Mucosa of descending colon (tissue), 3 donors: ENCODE data around the gene TEAD1. TPM values are rescaled to one million over a fixed set of nuclear protein-coding genes. Genes with fewer than 3 reads are reported as not detected.

ENCODE experiments used
- ATAC-seq: fragments of 200-7000 bp; cut with Tn5 transposase; one replicate; pipeline ENCODE4 v1.9.1; 2020; ENCODE audit warnings: mild to moderate bottlenecking, moderate library complexity
- DNase-seq, 3 donors: peaks; one replicate each; pipeline ENCODE4 v3.0.0-alpha.2; 2020
- H3K36me3 ChIP-seq: fragments of 200-600 bp; one replicate; pipeline ENCODE4 v1.8.0; 2021; ENCODE audit warnings: low read depth, mild to moderate bottlenecking
- H3K4me1 ChIP-seq: fragments of 200-600 bp; one replicate; pipeline ENCODE4 v1.8.0; 2021; ENCODE audit warnings: low read depth, mild to moderate bottlenecking
- H3K4me3 ChIP-seq: fragments of 200-600 bp; one replicate; pipeline ENCODE4 v1.8.0; 2021; ENCODE audit warnings: mild to moderate bottlenecking
- H3K9me3 ChIP-seq: fragments of 200-600 bp; one replicate; pipeline ENCODE4 v1.8.0; 2021; ENCODE audit warnings: mild to moderate bottlenecking
- CTCF ChIP-seq: fragments of 200-600 bp; IDR thresholded peaks from one replicate; pipeline ENCODE4 v1.8.0; 2022; ENCODE audit warnings: antibody characterized with exemption, mild to moderate bottlenecking
- intact Hi-C, 2 donors: fragments of 100-400 bp; cut with DNase I in 1 of 2; cut with micrococcal nuclease in 1 of 2; formaldehyde crosslinking; loops; one replicate each; pipeline versions ENCODE4 v1.11.0 to v1.11.1; 2022; cut with DNase I, micrococcal nuclease
- long read RNA-seq, 2 donors: library from polyadenylated mRNA; unstranded; transcript quantifications; one replicate each; pipeline ENCODE4 v2.0.0, GENCODE V29; 2019 to 2021
- total RNA-seq, 3 donors: library from RNA; stranded (reverse); fragmentation: NEBNext Ultra II Directional in 2 of 3; extraction: Animal tissue kit (Norgen Biotek cat#: 25700) in 2 of 3; gene quantifications; one replicate each; pipeline versions ENCODE4 v1.2.1 to v1.2.4, GENCODE V29; 2021 to 2023
- donor health status: DM: no; HTN: no; CAD: no; lungs with moderate emphysema.
- donor health status: DM: no; HTN: no; CAD: no.
- donor health status: DM: no; HTN: yes; CAD: no.

Gene TEAD1
- 100 to 1,000 TPM in 1 of 3 donors, 10 to 100 TPM in 2; 33.2 to 196 (median 41.1) TPM for total RNA-seq
- long read RNA-seq, donor 1, full-length matches to known transcripts = 5 of 34 reads
- long read RNA-seq, donor 1, partial matches to known transcripts = 2 of 34 reads
- long read RNA-seq, donor 1, other reads (novel, unspliced or antisense) = 27 of 34 reads
- long read RNA-seq, donor 2, partial matches to known transcripts = 0 of 3 reads
- long read RNA-seq, donor 2, other reads (novel, unspliced or antisense) = 3 of 3 reads

- DNase-seq = peak; percentile 93 to 99 (median 96)
- no peak for TF ChIP-seq CTCF
- H3K36me3 ChIP-seq = peaks cover 10% of the 10 kb centered on the region
- H3K9me3 ChIP-seq = no peaks in the 10 kb centered on the region
- H3K4me3 ChIP-seq = peak within 1 kb of the TSS; percentile 69
- peak; percentile 93 for ATAC-seq
- intact Hi-C loops = loop anchor here in 1 of 2 donors (10.0 kb wide), 1 partner anchor 131 kb away; no protein-coding TSS in a partner anchor
- peaks cover 12% of the 10 kb centered on the region for H3K4me1 ChIP-seq
Measured at GRCh38 chr11:12673924-12674570, at the start of gene TEAD1. TEAD1 (plus strand) TSS chr11:12674421.

- H3K4me1 ChIP-seq = no peaks in the 10 kb centered on the region
- H3K4me3 ChIP-seq = no peak overlapping the region
- intact Hi-C loops = no loop called here
- no peaks in the 10 kb centered on the region for H3K36me3 ChIP-seq
- no peak for TF ChIP-seq CTCF
- H3K9me3 ChIP-seq = peaks cover 14% of the 10 kb centered on the region
- ATAC-seq = no peak
- DNase-seq = no peak
Measured at GRCh38 chr11:12624595-12624994, 49.6 kb upstream of the TEAD1 start.

GRCh38 chr11:12625438-12626071 lies 48.7 kb upstream of the TEAD1 start:
- TF ChIP-seq CTCF = no peak
- H3K36me3 ChIP-seq = no peaks in the 10 kb centered on the region
- H3K9me3 ChIP-seq = peaks cover 14% of the 10 kb centered on the region
- no peaks in the 10 kb centered on the region for H3K4me1 ChIP-seq
- intact Hi-C loops = no loop called here
- H3K4me3 ChIP-seq = no peak overlapping the region
- ATAC-seq (no peak), DNase-seq (no peak)

GRCh38 chr11:12626616-12627015 lies 47.6 kb upstream of the TEAD1 start:
- no peak for TF ChIP-seq CTCF
- peaks cover 14% of the 10 kb centered on the region for H3K9me3 ChIP-seq

GRCh38 chr11:12628314-12628713 lies 45.9 kb upstream of the TEAD1 start:
- intact Hi-C loops = no loop called here
- DNase-seq = no peak

More at GRCh38 chr11:12626616-12627015, 47.6 kb upstream of the TEAD1 start:
- no peak for ATAC-seq
- intact Hi-C loops = no loop called here
- Histone ChIP-seq H3K36me3 (no peaks in the 10 kb centered on the region), H3K4me3 (no peak overlapping the region), H3K4me1 (no peaks in the 10 kb centered on the region)
- no peak for DNase-seq

More at GRCh38 chr11:12628314-12628713, 45.9 kb upstream of the TEAD1 start:
- ATAC-seq = no peak
- H3K9me3 ChIP-seq = peaks cover 12% of the 10 kb centered on the region
- no peaks in the 10 kb centered on the region for H3K36me3 ChIP-seq
- TF ChIP-seq CTCF = no peak
- no peaks in the 10 kb centered on the region for H3K4me1 ChIP-seq
- no peak overlapping the region for H3K4me3 ChIP-seq
